ENCODE data around the gene OR51I1. TPM values are rescaled to one million over a fixed set of nuclear protein-coding genes. Genes with fewer than 3 reads are reported as not detected.

OR51I1 gene
- polyA plus RNA-seq, 1 donor from 2014 or later = not detected

- Histone ChIP-seq H3F3A (ENCODE audit: insufficient read depth, low read length, poor library complexity, severe bottlenecking) (no peaks in the 10 kb centered on the region), H3K4me2 (ENCODE audit: low read length) (no peak overlapping the region), H3K4me3 (ENCODE audit: low read length) (no peak overlapping the region), H3K36me3 (ENCODE audit: insufficient read depth, low read length) (no peaks in the 10 kb centered on the region), H3K9me2 (ENCODE audit: insufficient read depth, low read length) (no peaks in the 10 kb centered on the region), H3K27me3 (ENCODE audit: insufficient read depth, low read depth, low read length) (no peaks in the 10 kb centered on the region), H2AFZ (ENCODE audit: low read depth, low read length) (no peak overlapping the region), H3K9ac (ENCODE audit: low read length) (no peak overlapping the region), H3K9me3 (ENCODE audit: low read length) (no peaks in the 10 kb centered on the region), H4K20me1 (ENCODE audit: insufficient read depth) (no peaks in the 10 kb centered on the region), H3K79me2 (replicated peaks; ENCODE audit: insufficient read depth, low read length) (no peaks in the 10 kb centered on the region), H3K27ac (ENCODE audit: low read length) (no peak overlapping the region)
- no peak for TF ChIP-seq MXI1 (conservative IDR thresholded peaks at IDR 0.05; ENCODE audit: poor library complexity, severe bottlenecking)
- TF ChIP-seq CTCF (IDR thresholded peaks at IDR 0.05; ENCODE audit: poor library complexity, severe bottlenecking) = no peak
- no peak for TF ChIP-seq SMC3 (conservative IDR thresholded peaks at IDR 0.05; ENCODE audit: poor library complexity)
- TF ChIP-seq EZH2 (IDR thresholded peaks at IDR 0.05; ENCODE audit: borderline replicate concordance, insufficient read depth, low read length, poor library complexity, severe bottlenecking) = no peak
- TF ChIP-seq TAF1 (IDR thresholded peaks at IDR 0.05; ENCODE audit: low read depth) = no peak
- no peak for TF ChIP-seq EP300 (conservative IDR thresholded peaks at IDR 0.05; ENCODE audit: poor library complexity, severe bottlenecking)
- TF ChIP-seq, protein P1, sequence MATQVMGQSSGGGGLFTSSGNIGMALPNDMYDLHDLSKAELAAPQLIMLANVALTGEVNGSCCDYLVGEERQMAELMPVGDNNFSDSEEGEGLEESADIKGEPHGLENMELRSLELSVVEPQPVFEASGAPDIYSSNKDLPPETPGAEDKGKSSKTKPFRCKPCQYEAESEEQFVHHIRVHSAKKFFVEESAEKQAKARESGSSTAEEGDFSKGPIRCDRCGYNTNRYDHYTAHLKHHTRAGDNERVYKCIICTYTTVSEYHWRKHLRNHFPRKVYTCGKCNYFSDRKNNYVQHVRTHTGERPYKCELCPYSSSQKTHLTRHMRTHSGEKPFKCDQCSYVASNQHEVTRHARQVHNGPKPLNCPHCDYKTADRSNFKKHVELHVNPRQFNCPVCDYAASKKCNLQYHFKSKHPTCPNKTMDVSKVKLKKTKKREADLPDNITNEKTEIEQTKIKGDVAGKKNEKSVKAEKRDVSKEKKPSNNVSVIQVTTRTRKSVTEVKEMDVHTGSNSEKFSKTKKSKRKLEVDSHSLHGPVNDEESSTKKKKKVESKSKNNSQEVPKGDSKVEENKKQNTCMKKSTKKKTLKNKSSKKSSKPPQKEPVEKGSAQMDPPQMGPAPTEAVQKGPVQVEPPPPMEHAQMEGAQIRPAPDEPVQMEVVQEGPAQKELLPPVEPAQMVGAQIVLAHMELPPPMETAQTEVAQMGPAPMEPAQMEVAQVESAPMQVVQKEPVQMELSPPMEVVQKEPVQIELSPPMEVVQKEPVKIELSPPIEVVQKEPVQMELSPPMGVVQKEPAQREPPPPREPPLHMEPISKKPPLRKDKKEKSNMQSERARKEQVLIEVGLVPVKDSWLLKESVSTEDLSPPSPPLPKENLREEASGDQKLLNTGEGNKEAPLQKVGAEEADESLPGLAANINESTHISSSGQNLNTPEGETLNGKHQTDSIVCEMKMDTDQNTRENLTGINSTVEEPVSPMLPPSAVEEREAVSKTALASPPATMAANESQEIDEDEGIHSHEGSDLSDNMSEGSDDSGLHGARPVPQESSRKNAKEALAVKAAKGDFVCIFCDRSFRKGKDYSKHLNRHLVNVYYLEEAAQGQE (IDR thresholded peaks at IDR 0.05; ENCODE audit: borderline replicate concordance) = no peak
- TF ChIP-seq POLR2AphosphoS5 (IDR thresholded peaks at IDR 0.05) = no peak
- no peak for TF ChIP-seq RAD21 (conservative IDR thresholded peaks at IDR 0.05)
Observed at GRCh38 chr11:5449432-5449831, 8.1 kb upstream of the OR51I1 start.

- no peaks in the 10 kb centered on the region for H3K79me2 ChIP-seq (replicated peaks; ENCODE audit: insufficient read depth, low read length)
- no peak within 1 kb of the TSS for H3K4me3 ChIP-seq (ENCODE audit: low read length)
- H3K4me2 ChIP-seq (ENCODE audit: low read length) = no peak within 1 kb of the TSS
- H3K9me3 ChIP-seq (ENCODE audit: low read length) = no peaks in the 10 kb centered on the region
- no peaks in the 10 kb centered on the region for H3F3A ChIP-seq (ENCODE audit: insufficient read depth, low read length, poor library complexity, severe bottlenecking)
- no peak within 1 kb of the TSS for H3K27ac ChIP-seq (ENCODE audit: low read length)
- no peaks in the 10 kb centered on the region for H3K9me2 ChIP-seq (ENCODE audit: insufficient read depth, low read length)
- no peak within 1 kb of the TSS for H3K9ac ChIP-seq (ENCODE audit: low read length)
- H4K20me1 ChIP-seq (ENCODE audit: insufficient read depth) = no peaks in the 10 kb centered on the region
- no peaks in the 10 kb centered on the region for H3K27me3 ChIP-seq (ENCODE audit: insufficient read depth, low read depth, low read length)
- TF ChIP-seq, protein P1 (IDR thresholded peaks at IDR 0.05; ENCODE audit: borderline replicate concordance) = no peak
- TF ChIP-seq EP300 (conservative IDR thresholded peaks at IDR 0.05; ENCODE audit: poor library complexity, severe bottlenecking) = peak; percentile 64
- no peak within 1 kb of the TSS for H2AFZ ChIP-seq (ENCODE audit: low read depth, low read length)
- no peaks in the 10 kb centered on the region for H3K36me3 ChIP-seq (ENCODE audit: insufficient read depth, low read length)
Observed at GRCh38 chr11:5449023-5449422, 7.7 kb upstream of the OR51I1 start, which contains the start of gene OR51I2. Gene OR51I2 (plus strand): TSS chr11:5449323. CDS start chr11:5453489, 4,166 bp downstream.

Data from neural cell (in vitro differentiated cells).